Activated naive CD8-positive, alpha-beta T cell treated with anti-CD3 and anti-CD28 coated beads for 36 hours (primary cell): ENCODE results near the gene TRIM32. TPM values are rescaled to one million over a fixed set of nuclear protein-coding genes. Genes with fewer than 3 reads are reported as not detected.

ENCODE experiments used
- DNase-seq: peaks from one replicate; pipeline ENCODE4 v3.0.0; 2021
- H3K27ac Mint-ChIP-seq: one replicate; pipeline ENCODE4 v1.8.0; 2022; ENCODE audit warnings: mild to moderate bottlenecking, moderate library complexity, mixed read lengths
- H3K27me3 Mint-ChIP-seq: one replicate; pipeline ENCODE4 v1.8.0; 2022; ENCODE audit warnings: mild to moderate bottlenecking, mixed read lengths
- H3K36me3 Mint-ChIP-seq: one replicate; pipeline ENCODE4 v1.8.0; 2021; ENCODE audit warnings: mild to moderate bottlenecking, mixed read lengths
- H3K4me1 Mint-ChIP-seq: one replicate; pipeline ENCODE4 v1.8.0; 2021; ENCODE audit warnings: mixed read lengths
- H3K4me3 Mint-ChIP-seq: one replicate; pipeline ENCODE4 v1.8.0; 2022; ENCODE audit warnings: mild to moderate bottlenecking, moderate library complexity, mixed read lengths
- H3K9me3 Mint-ChIP-seq: one replicate; pipeline ENCODE4 v1.8.0; 2022; ENCODE audit warnings: mixed read lengths
- total RNA-seq, 2 experiments: library from RNA; stranded (reverse); gene quantifications; one replicate each; pipeline ENCODE4 v1.2.3, GENCODE V29; 2021

Gene TRIM32
- total RNA-seq, 2 experiments from 2014 or later = 11.1 to 13.7 TPM

- Mint-ChIP-seq H3K27me3 (peaks cover 6% of the 10 kb centered on the region), H3K36me3 (no peaks in the 10 kb centered on the region), H3K9me3 (no peaks in the 10 kb centered on the region), H3K4me3 (no peak overlapping the region), H3K4me1 (no peaks in the 10 kb centered on the region), H3K27ac (no peak overlapping the region)
- DNase-seq = no peak
Observed at GRCh38 chr9:116741086-116741740, 54.1 kb downstream of the TRIM32 start.

GRCh38 chr9:116741742-116742141, 54.6 kb downstream of the TRIM32 start:
- no peaks in the 10 kb centered on the region for H3K9me3 Mint-ChIP-seq
- no peak overlapping the region for H3K4me3 Mint-ChIP-seq
- peaks cover 3% of the 10 kb centered on the region for H3K27me3 Mint-ChIP-seq

GRCh38 chr9:116749176-116749575, 62.1 kb downstream of the TRIM32 start:
- peaks cover 7% of the 10 kb centered on the region for H3K27me3 Mint-ChIP-seq
- no peak overlapping the region for H3K4me3 Mint-ChIP-seq
- H3K36me3 Mint-ChIP-seq = no peaks in the 10 kb centered on the region
- H3K4me1 Mint-ChIP-seq = no peaks in the 10 kb centered on the region
- DNase-seq = no peak
- no peak overlapping the region for H3K27ac Mint-ChIP-seq
- no peaks in the 10 kb centered on the region for H3K9me3 Mint-ChIP-seq

More at GRCh38 chr9:116741742-116742141, 54.6 kb downstream of the TRIM32 start:
- Mint-ChIP-seq H3K27ac (no peak overlapping the region), H3K36me3 (no peaks in the 10 kb centered on the region), H3K4me1 (no peaks in the 10 kb centered on the region)
- no peak for DNase-seq

GRCh38 chr9:116749772-116750171, 62.7 kb downstream of the TRIM32 start:
- no peak for DNase-seq
- no peaks in the 10 kb centered on the region for H3K9me3 Mint-ChIP-seq
- no peaks in the 10 kb centered on the region for H3K4me1 Mint-ChIP-seq
- no peak overlapping the region for H3K4me3 Mint-ChIP-seq
- H3K27ac Mint-ChIP-seq = no peak overlapping the region
- no peaks in the 10 kb centered on the region for H3K36me3 Mint-ChIP-seq
- peaks cover 7% of the 10 kb centered on the region for H3K27me3 Mint-ChIP-seq

- no peak overlapping the region for H3K4me3 Mint-ChIP-seq
- DNase-seq = no peak
- H3K27ac Mint-ChIP-seq = no peak overlapping the region
- peaks cover 7% of the 10 kb centered on the region for H3K27me3 Mint-ChIP-seq
- no peaks in the 10 kb centered on the region for H3K36me3 Mint-ChIP-seq
- H3K4me1 Mint-ChIP-seq = no peaks in the 10 kb centered on the region
- peaks cover under 1% of the 10 kb centered on the region for H3K9me3 Mint-ChIP-seq
Observed at GRCh38 chr9:116750510-116750909, 63.4 kb downstream of the TRIM32 start.
